H1 (cell line): ENCODE data around the gene PLCL1. TPM values are rescaled to one million over a fixed set of nuclear protein-coding genes. Genes with fewer than 3 reads are reported as not detected.

ENCODE experiments used
- CTCF ChIA-PET: fragments of 300-600 bp; sonication (Branson Sonifier 250); formaldehyde crosslinking; loops from one replicate; lab custom pipeline; 2021; ENCODE audit not compliant: partially characterized antibody; lab: Charles Lee
- POLR2A ChIA-PET: fragments of 300-600 bp; sonication (Branson Sonifier 250); formaldehyde crosslinking; loops from one replicate; lab custom pipeline; 2021; ENCODE audit warnings: inconsistent platforms; ENCODE audit not compliant: partially characterized antibody; lab: Charles Lee
- DNase-seq, 2 experiments: peaks; one replicate each; pipeline versions ENCODE4 v3.0.0 to v3.0.0-alpha.2; 2010 to 2022; ENCODE audit warnings: low spot score in 2 of 2, low read depth in 1 of 2, mixed read lengths in 1 of 2
- FAIRE-seq: peaks from 2 replicates; lab custom pipeline; 2011; peaks lifted over from hg19 to GRCh38; lab: Jason Lieb, UNC
- H2AFZ ChIP-seq: 2 replicates; pipeline ENCODE4 v1.8.1; 2012; ENCODE audit warnings: low read length, inconsistent platforms
- H2AK5ac ChIP-seq: 2 replicates; pipeline ENCODE4 v1.6.1; 2013; ENCODE audit warnings: low read depth, low read length
- H2BK120ac ChIP-seq: replicated peaks from 2 replicates; pipeline ENCODE3; 2013; ENCODE audit warnings: low read depth, low read length, inconsistent platforms
- H2BK12ac ChIP-seq: 2 replicates; pipeline ENCODE4 v1.6.1; 2013; ENCODE audit warnings: low read depth, low read length
- H2BK15ac ChIP-seq: 2 replicates; pipeline ENCODE4 v1.6.1; 2013; ENCODE audit warnings: low read length
- H2BK20ac ChIP-seq: 2 replicates; pipeline ENCODE4 v1.6.1; 2013; ENCODE audit warnings: low read length
- H2BK5ac ChIP-seq: 2 replicates; pipeline ENCODE4 v1.6.1; 2013; ENCODE audit warnings: low read depth, low read length
- H3K14ac ChIP-seq: 2 replicates; pipeline ENCODE4 v1.6.1; 2013; ENCODE audit warnings: inconsistent platforms; ENCODE audit not compliant: insufficient read length
- H3K18ac ChIP-seq: 2 replicates; pipeline ENCODE4 v1.6.1; 2013; ENCODE audit warnings: low read length; ENCODE audit errors: extremely low read depth
- H3K23ac ChIP-seq: 2 replicates; pipeline ENCODE4 v1.6.1; 2013; ENCODE audit warnings: inconsistent platforms; ENCODE audit not compliant: insufficient read length
- H3K23me2 ChIP-seq: 2 replicates; pipeline ENCODE4 v1.6.1; 2013; ENCODE audit warnings: low read depth, low read length
- H3K27ac ChIP-seq: 2 replicates; pipeline ENCODE4 v1.6.1; 2011; ENCODE audit warnings: low read depth, low read length, inconsistent platforms
- H3K27me3 ChIP-seq, 4 experiments: replicated peaks in 1 of 4; 1 replicate in 1 of 4; 2 replicates in 3 of 4; pipeline versions ENCODE4 v1.6.1 to v1.8.1; 2011 to 2013; ENCODE audit warnings: low read length in 3 of 4, mild to moderate bottlenecking in 3 of 4, inconsistent platforms in 2 of 4, mixed read lengths in 2 of 4, moderate library complexity in 1 of 4; ENCODE audit not compliant: control insufficient read depth in 3 of 4, insufficient read depth in 3 of 4; ENCODE audit errors: extremely low read depth in 1 of 4
- H3K36me3 ChIP-seq, 4 experiments: 2 replicates each; pipeline versions ENCODE4 v1.6.1 to v1.8.1; 2011 to 2013; ENCODE audit warnings: mild to moderate bottlenecking in 4 of 4, low read length in 3 of 4, moderate library complexity in 2 of 4, control low read depth in 1 of 4, inconsistent platforms in 1 of 4; ENCODE audit not compliant: insufficient read depth in 4 of 4, control insufficient read depth in 2 of 4
- H3K4ac ChIP-seq: replicated peaks from 2 replicates; pipeline ENCODE3; 2013; ENCODE audit warnings: low read length, low read depth, mixed read lengths, inconsistent platforms; ENCODE audit not compliant: insufficient read length
- H3K4me1 ChIP-seq, 4 experiments: replicated peaks in 1 of 4; 1 replicate in 1 of 4; 2 replicates in 3 of 4; pipeline versions ENCODE4 v1.6.1 to v1.8.1; 2011 to 2013; ENCODE audit warnings: low read length in 3 of 4, inconsistent platforms in 2 of 4, mixed read lengths in 1 of 4; ENCODE audit not compliant: insufficient read depth in 4 of 4, control insufficient read depth in 3 of 4
- H3K4me2 ChIP-seq, 2 experiments: 2 replicates each; pipeline versions ENCODE4 v1.6.1 to v1.8.1; 2011 to 2013; ENCODE audit warnings: low read depth in 2 of 2, low read length in 2 of 2, control low read depth in 1 of 2, inconsistent platforms in 1 of 2, mild to moderate bottlenecking in 1 of 2; ENCODE audit not compliant: insufficient read depth in 1 of 2
- H3K4me3 ChIP-seq, 4 experiments: fragments of 200-600, 300-600 bp in 1 of 4; sonication (generic), shearing (Covaris generic), sonication (Bioruptor Twin) in 1 of 4; 2 replicates each; pipeline versions ENCODE4 v1.5.1 to v1.8.1; 2011 to 2016; ENCODE audit warnings: low read length in 4 of 4, low read depth in 3 of 4, control low read depth in 2 of 4, inconsistent platforms in 2 of 4, mild to moderate bottlenecking in 2 of 4, mixed read lengths in 1 of 4, moderate library complexity in 1 of 4; ENCODE audit not compliant: insufficient read depth in 2 of 4; ENCODE audit errors: extremely low read depth in 1 of 4
- H3K56ac ChIP-seq: replicated peaks from 2 replicates; pipeline ENCODE3; 2013; ENCODE audit warnings: low read depth, mild to moderate bottlenecking, mixed read lengths, low read length, inconsistent platforms; ENCODE audit not compliant: insufficient read length
- H3K79me1 ChIP-seq: 2 replicates; pipeline ENCODE4 v1.6.1; 2013; ENCODE audit warnings: low read depth, low read length, control low read depth
- H3K79me2 ChIP-seq, 2 experiments: 2 replicates each; pipeline versions ENCODE4 v1.6.1 to v1.8.1; 2012 to 2013; ENCODE audit warnings: low read length in 2 of 2, mild to moderate bottlenecking in 2 of 2, inconsistent platforms in 1 of 2; ENCODE audit not compliant: insufficient read depth in 2 of 2, control insufficient read depth in 1 of 2
- H3K9ac ChIP-seq, 4 experiments: replicated peaks in 1 of 4; 1 replicate in 1 of 4; 2 replicates in 3 of 4; pipeline versions ENCODE4 v1.6.1 to v1.8.1; 2011 to 2013; ENCODE audit warnings: low read depth in 3 of 4, low read length in 3 of 4, control low read depth in 2 of 4, mild to moderate bottlenecking in 2 of 4, moderate library complexity in 2 of 4, inconsistent platforms in 1 of 4; ENCODE audit errors: extremely low read depth in 1 of 4
- H3K9me3 ChIP-seq, 2 experiments: 2 replicates each; pipeline versions ENCODE4 v1.6.1 to v1.8.1; 2012 to 2013; ENCODE audit warnings: mild to moderate bottlenecking in 2 of 2, moderate library complexity in 2 of 2, control low read depth in 1 of 2, inconsistent platforms in 1 of 2, low read depth in 1 of 2, low read length in 1 of 2, mixed read lengths in 1 of 2; ENCODE audit not compliant: insufficient read depth in 2 of 2
- H4K20me1 ChIP-seq, 2 experiments: replicated peaks in 1 of 2; 2 replicates each; pipeline versions ENCODE3 to v1.8.1; 2011 to 2013; ENCODE audit warnings: inconsistent platforms in 2 of 2, low read length in 2 of 2, mild to moderate bottlenecking in 1 of 2; ENCODE audit not compliant: insufficient read depth in 2 of 2, control insufficient read depth in 1 of 2
- H4K5ac ChIP-seq: 2 replicates; pipeline ENCODE4 v1.6.1; 2013; ENCODE audit warnings: low read length, low read depth, mixed read lengths, inconsistent platforms; ENCODE audit not compliant: insufficient read length
- H4K8ac ChIP-seq: 2 replicates; pipeline ENCODE4 v1.8.0; 2013; ENCODE audit warnings: mild to moderate bottlenecking, moderate library complexity, low read length, inconsistent platforms; ENCODE audit not compliant: insufficient read depth; ENCODE audit errors: extremely low read depth
- H4K91ac ChIP-seq: replicated peaks from 2 replicates; pipeline ENCODE3; 2013; ENCODE audit warnings: low read length, mixed read lengths, inconsistent platforms; ENCODE audit not compliant: insufficient read length
- ATF2 ChIP-seq: IDR thresholded peaks from 2 replicates; pipeline ENCODE4 v1.6.1; 2012; ENCODE audit warnings: low read length, inconsistent platforms
- CEBPB ChIP-seq: IDR thresholded peaks from 2 replicates; pipeline ENCODE4 v1.6.1; 2012; ENCODE audit warnings: low read depth, low read length
- CHD2 ChIP-seq: IDR thresholded peaks from 2 replicates; pipeline ENCODE4 v1.6.1; 2012; ENCODE audit warnings: low read length, improper control_type of control experiment
- GTF2F1 ChIP-seq: IDR thresholded peaks from 2 replicates; pipeline ENCODE4 v1.6.1; 2012; ENCODE audit warnings: low read depth, low read length, improper control_type of control experiment, borderline replicate concordance
- NANOG ChIP-seq: IDR thresholded peaks from 2 replicates; pipeline ENCODE4 v1.6.1; 2011; ENCODE audit warnings: low read length, low read depth, mild to moderate bottlenecking, inconsistent platforms; ENCODE audit not compliant: insufficient read depth, poor library complexity, severe bottlenecking
- SIX5 ChIP-seq: IDR thresholded peaks from 2 replicates; pipeline ENCODE4 v1.6.1; 2011; ENCODE audit warnings: mild to moderate bottlenecking, low read depth, low read length
- TBP ChIP-seq: IDR thresholded peaks from 2 replicates; pipeline ENCODE4 v1.6.1; 2011; ENCODE audit warnings: low read depth, low read length, improper control_type of control experiment
- WGBS, 2 experiments: shearing (Covaris generic) in 1 of 2; methylation state at CpG; one replicate each; pipeline versions ENCODE4 v1.1.6 to v1.1.7; 2013 to 2015; ENCODE audit warnings: low lambda C conversion rate in 2 of 2, mixed read lengths in 2 of 2, inconsistent platforms in 1 of 2, low coverage in 1 of 2, missing lambda C conversion rate in 1 of 2; ENCODE audit not compliant: insufficient replicate concordance in 2 of 2, insufficient coverage in 1 of 2, insufficient read length in 1 of 2; ENCODE audit errors: extremely low coverage in 1 of 2, missing lambda C conversion rate in 1 of 2; 5-methylcytosine and 5-hydroxymethylcytosine counted together
- polyA plus RNA-seq, 7 experiments: library from polyadenylated mRNA; depleted of rRNA in 3 of 7; stranded (reverse) in 5 of 7; unstranded in 2 of 7; fragments of >200 nt in 5 of 7; fragments of 200-250 nt in 2 of 7; gene quantifications; 1 replicate in 5 of 7; 2 replicates in 1 of 7; 4 replicates in 1 of 7; pipeline versions ENCODE4 v1.2.1 to v1.2.3, GENCODE V29; 2011 to 2013; ENCODE audit warnings: missing spikeins in 2 of 7, mixed read lengths in 2 of 7
- total RNA-seq: library from RNA; stranded (reverse); fragmentation: NEBNext Ultra II Directional; extraction: Animal tissue kit (Norgen Biotek cat#: 25700); gene quantifications from 2 replicates; pipeline ENCODE4 v1.2.1, GENCODE V29; 2021

The PLCL1 gene
- total and polyA plus RNA-seq, 2 of the 8 experiments (the other 6 are each of a cell fraction or from before 2014, with no cell fraction given) = not detected

- H3K56ac ChIP-seq = no peak overlapping the region
- H2AK5ac ChIP-seq = no peak overlapping the region
- FAIRE-seq = no peak
- no peak overlapping the region for H2BK20ac ChIP-seq
- no peaks in the 10 kb centered on the region for H3K79me1 ChIP-seq
- H3K79me2 ChIP-seq = no peaks in the 10 kb centered on the region
- no peak overlapping the region for H2AFZ ChIP-seq
- H4K91ac ChIP-seq = no peak overlapping the region
- no peak overlapping the region for H4K8ac ChIP-seq
- no peaks in the 10 kb centered on the region for H3K36me3 ChIP-seq
- WGBS, 2 experiments = 56% methylated on average over 1 of the region's 1 CpG; no CpG with 5 or more reads in 1 of the 2 experiments
- H3K27me3 ChIP-seq = peaks cover 0 to 1% (median 0%) of the 10 kb centered on the region in 4 experiments; a peak in 1 of 7 replicates
- ChIA-PET POLR2A (no interaction called here), CTCF (interaction anchor here (1.3 kb wide), 1 partner anchor 17 kb away, joined by 4 read pairs; no protein-coding TSS in a partner anchor)
- no peak overlapping the region for H2BK12ac ChIP-seq
- no peak overlapping the region for H3K18ac ChIP-seq
- H3K23me2 ChIP-seq = no peaks in the 10 kb centered on the region
- H2BK15ac ChIP-seq = no peak overlapping the region
- H4K5ac ChIP-seq = no peak overlapping the region
- no peak overlapping the region for H3K4ac ChIP-seq
- H3K14ac ChIP-seq = no peak overlapping the region
- no peak for DNase-seq
- H3K23ac ChIP-seq = no peak overlapping the region
- H3K9me3 ChIP-seq = no peaks in the 10 kb centered on the region
- no peak overlapping the region for H3K4me3 ChIP-seq
- H3K9ac ChIP-seq = no peak overlapping the region
- peaks cover 0 to 1% (median 0%) of the 10 kb centered on the region in 4 experiments; a peak in 1 of 7 replicates for H3K4me1 ChIP-seq
- H2BK5ac ChIP-seq = no peak overlapping the region
- H3K27ac ChIP-seq = no peak overlapping the region
- H2BK120ac ChIP-seq = no peak overlapping the region
- no peaks in the 10 kb centered on the region for H4K20me1 ChIP-seq
- H3K4me2 ChIP-seq = no peak overlapping the region
- TF ChIP-seq SIX5 = no peak
- no peak for TF ChIP-seq TBP
- no peak for TF ChIP-seq GTF2F1
- no peak for TF ChIP-seq ATF2
- no peak for TF ChIP-seq NANOG
- TF ChIP-seq CEBPB = no peak
- no peak for TF ChIP-seq CHD2
Observed at GRCh38 chr2:197941715-197942114, 137.3 kb downstream of the PLCL1 start.
